Calu3 (cell line): ENCODE measurements around the gene FZR1. TPM values are rescaled to one million over a fixed set of nuclear protein-coding genes. Genes with fewer than 3 reads are reported as not detected.

Experiments
- BruUV-seq: library from RNA; stranded (reverse); fragments of 400-500 nt; replicated peaks from 2 replicates; lab custom pipeline; 2021; lab: Mats Ljungman, UMichigan
- CTCF ChIA-PET: fragments of 300-600 bp; sonication (Branson Sonifier 250); formaldehyde crosslinking; loops from one replicate; lab custom pipeline; 2022; ENCODE audit warnings: antibody characterized with exemption; lab: Charles Lee
- DNase-seq: peaks from one replicate; pipeline ENCODE4 v3.0.0; 2022
- H3K27ac Mint-ChIP-seq: one replicate; pipeline ENCODE4 v1.8.0; 2022; ENCODE audit warnings: mixed read lengths; ENCODE audit not compliant: unreplicated experiment
- H3K27me3 Mint-ChIP-seq: one replicate; pipeline ENCODE4 v1.8.0; 2022; ENCODE audit warnings: mixed read lengths; ENCODE audit not compliant: unreplicated experiment
- H3K36me3 Mint-ChIP-seq: one replicate; pipeline ENCODE4 v1.8.0; 2022; ENCODE audit warnings: mild to moderate bottlenecking, moderate library complexity, mixed read lengths; ENCODE audit not compliant: insufficient read depth, unreplicated experiment
- H3K4me1 Mint-ChIP-seq: one replicate; pipeline ENCODE4 v1.8.0; 2022; ENCODE audit warnings: mild to moderate bottlenecking, low read depth, mixed read lengths; ENCODE audit not compliant: unreplicated experiment
- H3K4me3 Mint-ChIP-seq: one replicate; pipeline ENCODE4 v1.8.0; 2022; ENCODE audit warnings: mild to moderate bottlenecking, low read depth, moderate library complexity, mixed read lengths; ENCODE audit not compliant: unreplicated experiment
- H3K9me3 Mint-ChIP-seq: one replicate; pipeline ENCODE4 v1.8.0; 2022; ENCODE audit warnings: low read depth, mixed read lengths; ENCODE audit not compliant: unreplicated experiment
- intact Hi-C: fragments of 100-400 bp; cut with micrococcal nuclease; formaldehyde crosslinking; loops from one replicate; pipeline ENCODE4 v1.10.0; 2022; ENCODE audit not compliant: unreplicated experiment
- total RNA-seq: library from RNA; stranded (reverse); gene quantifications from 2 replicates; pipeline ENCODE4 v1.2.3, GENCODE V29; 2022
- TF ChIP-seq, protein P1 (sequence below): fragments of 200-600 bp; IDR thresholded peaks from one replicate; pipeline ENCODE4 v1.8.0; 2022; ENCODE audit warnings: antibody characterized with exemption; ENCODE audit not compliant: unreplicated experiment

Gene FZR1
- total RNA-seq, 1 experiment from 2014 or later = 33.1 TPM

- no peak overlapping the region for H3K4me3 Mint-ChIP-seq
- no TSS peak for BruUV-seq
- no peaks in the 10 kb centered on the region for H3K4me1 Mint-ChIP-seq
- CTCF ChIA-PET = interaction anchor here (0.7 kb wide), 1 partner anchor 18 kb away, joined by 9 read pairs; the partner anchor contains the start of gene DOHH
- TF ChIP-seq, protein P1, sequence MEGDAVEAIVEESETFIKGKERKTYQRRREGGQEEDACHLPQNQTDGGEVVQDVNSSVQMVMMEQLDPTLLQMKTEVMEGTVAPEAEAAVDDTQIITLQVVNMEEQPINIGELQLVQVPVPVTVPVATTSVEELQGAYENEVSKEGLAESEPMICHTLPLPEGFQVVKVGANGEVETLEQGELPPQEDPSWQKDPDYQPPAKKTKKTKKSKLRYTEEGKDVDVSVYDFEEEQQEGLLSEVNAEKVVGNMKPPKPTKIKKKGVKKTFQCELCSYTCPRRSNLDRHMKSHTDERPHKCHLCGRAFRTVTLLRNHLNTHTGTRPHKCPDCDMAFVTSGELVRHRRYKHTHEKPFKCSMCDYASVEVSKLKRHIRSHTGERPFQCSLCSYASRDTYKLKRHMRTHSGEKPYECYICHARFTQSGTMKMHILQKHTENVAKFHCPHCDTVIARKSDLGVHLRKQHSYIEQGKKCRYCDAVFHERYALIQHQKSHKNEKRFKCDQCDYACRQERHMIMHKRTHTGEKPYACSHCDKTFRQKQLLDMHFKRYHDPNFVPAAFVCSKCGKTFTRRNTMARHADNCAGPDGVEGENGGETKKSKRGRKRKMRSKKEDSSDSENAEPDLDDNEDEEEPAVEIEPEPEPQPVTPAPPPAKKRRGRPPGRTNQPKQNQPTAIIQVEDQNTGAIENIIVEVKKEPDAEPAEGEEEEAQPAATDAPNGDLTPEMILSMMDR = no peak
- no peak for DNase-seq
- H3K36me3 Mint-ChIP-seq = peaks cover 11% of the 10 kb centered on the region
- intact Hi-C loops = no loop called here
- H3K27me3 Mint-ChIP-seq = no peaks in the 10 kb centered on the region
- no peaks in the 10 kb centered on the region for H3K9me3 Mint-ChIP-seq
- H3K27ac Mint-ChIP-seq = no peak overlapping the region
Measured at GRCh38 chr19:3518255-3518654, 12.1 kb downstream of the FZR1 start.

DNA sequence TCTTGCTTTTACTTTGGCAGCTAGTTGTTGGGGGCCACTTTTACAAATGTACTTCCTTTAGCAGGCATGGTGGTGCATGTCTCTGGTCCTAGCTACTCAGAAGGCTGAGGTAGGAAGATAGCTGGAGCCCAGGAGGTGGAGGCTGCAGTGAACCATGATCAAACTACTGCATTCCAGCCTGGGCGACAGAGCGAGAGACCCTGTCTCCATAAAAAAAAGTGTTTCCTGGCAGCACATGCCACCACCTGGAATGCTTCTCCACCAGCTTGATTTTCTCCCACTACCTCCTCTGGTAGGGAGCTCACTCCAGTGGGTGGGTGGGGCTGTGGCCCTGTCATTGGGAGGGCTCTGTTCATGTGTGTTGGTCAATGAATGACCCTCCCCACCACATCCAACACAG is 12.5 kb downstream of the FZR1 start:
- BruUV-seq = no TSS peak
- TF ChIP-seq, protein P1 = no peak
- Mint-ChIP-seq H3K9me3 (no peaks in the 10 kb centered on the region), H3K27me3 (no peaks in the 10 kb centered on the region), H3K4me3 (no peak overlapping the region), H3K4me1 (no peaks in the 10 kb centered on the region), H3K36me3 (peaks cover 13% of the 10 kb centered on the region), H3K27ac (no peak overlapping the region)
- intact Hi-C loops = no loop called here
- no peak for DNase-seq
- CTCF ChIA-PET = no interaction called here

- Mint-ChIP-seq H3K27me3 (no peaks in the 10 kb centered on the region), H3K4me3 (no peak overlapping the region), H3K27ac (no peak overlapping the region), H3K9me3 (no peaks in the 10 kb centered on the region), H3K36me3 (peaks cover 17% of the 10 kb centered on the region), H3K4me1 (no peaks in the 10 kb centered on the region)
- CTCF ChIA-PET = no interaction called here
- intact Hi-C loops = no loop called here
- BruUV-seq = no TSS peak
- TF ChIP-seq, protein P1 = no peak
- no peak for DNase-seq
Measured at GRCh38 chr19:3519126-3519525, 13.0 kb downstream of the FZR1 start.

DNA sequence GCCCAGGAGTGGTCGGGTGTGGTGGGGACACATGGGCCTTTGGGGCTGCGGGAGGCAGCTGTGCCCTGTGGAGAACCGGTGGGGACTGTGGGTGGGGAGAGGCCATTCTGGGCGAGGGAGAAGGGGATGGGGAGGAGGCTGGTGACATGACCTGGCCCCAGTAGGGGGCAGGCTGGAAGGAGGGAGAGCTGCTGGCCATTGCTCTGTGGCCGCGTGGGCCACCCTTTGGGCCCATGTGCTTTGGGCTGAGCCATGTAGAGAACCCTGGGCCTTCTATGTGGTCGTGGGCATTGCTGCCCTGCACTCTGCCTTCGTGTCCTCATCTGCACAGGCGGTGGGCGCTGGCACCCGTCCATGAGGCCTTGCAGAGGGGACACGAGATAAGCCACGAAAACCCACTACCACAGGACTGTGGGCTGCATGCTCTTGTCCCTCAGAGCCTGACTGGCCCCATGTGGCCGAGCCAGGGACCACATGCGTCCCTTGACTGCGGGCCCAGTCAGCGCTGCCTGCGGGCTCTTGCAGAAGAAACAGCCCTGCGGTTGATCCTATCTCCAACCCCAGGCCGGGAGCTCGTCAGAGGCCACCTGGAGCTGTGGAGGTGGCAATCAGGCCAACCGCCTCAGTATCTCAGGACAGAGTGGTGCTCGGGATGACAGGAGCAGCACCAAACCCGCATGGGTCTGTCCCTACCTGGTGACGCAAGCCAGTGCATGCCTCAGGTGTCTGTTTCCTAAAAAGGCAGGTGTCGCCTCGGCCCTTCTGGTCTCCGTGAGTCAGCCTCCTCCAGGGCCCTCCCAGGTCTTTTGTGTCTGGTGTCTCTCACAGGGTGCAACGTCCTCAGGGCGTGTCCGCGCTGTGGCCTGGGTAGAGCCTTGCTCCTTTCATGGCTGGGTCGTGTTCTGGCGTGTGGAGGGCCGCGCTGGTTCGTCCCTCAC is 14.3 kb downstream of the FZR1 start:
- H3K36me3 Mint-ChIP-seq = peaks cover 19% of the 10 kb centered on the region
- no peaks in the 10 kb centered on the region for H3K4me1 Mint-ChIP-seq
- TF ChIP-seq, protein P1 = no peak
- no TSS peak for BruUV-seq
- CTCF ChIA-PET = no interaction called here
- no peaks in the 10 kb centered on the region for H3K27me3 Mint-ChIP-seq
- intact Hi-C loops = no loop called here
- H3K4me3 Mint-ChIP-seq = no peak overlapping the region
- no peaks in the 10 kb centered on the region for H3K9me3 Mint-ChIP-seq
- no peak overlapping the region for H3K27ac Mint-ChIP-seq
- DNase-seq = no peak
